CD4-positive, alpha-beta memory T cell (primary cell): Measurements from ENCODE around the gene PTPN2. TPM values are rescaled to one million over a fixed set of nuclear protein-coding genes. Genes with fewer than 3 reads are reported as not detected.
A peak's percentile ranks its signal among the peaks of the same experiment; 100 is the strongest.
"Not testable (repeated sequence)": the region's sequence is repeated elsewhere in the genome, so short reads cannot be mapped to it uniquely, and the experiment has no call there.

Experiments used
- CTCF ChIA-PET: fragments of 350-600 bp; sonication (Branson Sonifier 250); formaldehyde crosslinking; loops from one replicate; lab custom pipeline; 2021; ENCODE audit warnings: inconsistent platforms; ENCODE audit not compliant: partially characterized antibody; lab: Charles Lee
- POLR2A ChIA-PET: fragments of 350-600 bp; sonication (Branson Sonifier 250); formaldehyde crosslinking; loops from one replicate; lab custom pipeline; 2021; ENCODE audit not compliant: partially characterized antibody; lab: Charles Lee
- DNase-seq, 5 donors: peaks; one replicate each; pipeline versions ENCODE4 v3.0.0 to v3.0.0-alpha.2; 2020 to 2022; ENCODE audit warnings: mixed read lengths in 1 of 5
- H3K27ac ChIP-seq: one replicate; pipeline ENCODE4 v1.7.0; 2013; ENCODE audit warnings: low read depth, low read length
- H3K27me3 ChIP-seq: 2 replicates; pipeline ENCODE4 v1.7.0; 2013; ENCODE audit warnings: mild to moderate bottlenecking, low read length, moderate library complexity; ENCODE audit not compliant: insufficient read depth
- H3K36me3 ChIP-seq: 2 replicates; pipeline ENCODE4 v1.7.0; 2013; ENCODE audit warnings: mild to moderate bottlenecking, low read length, moderate library complexity; ENCODE audit not compliant: insufficient read depth
- H3K4me1 ChIP-seq: 2 replicates; pipeline ENCODE4 v1.7.0; 2013; ENCODE audit warnings: mild to moderate bottlenecking, low read length, moderate library complexity; ENCODE audit not compliant: insufficient read depth
- H3K4me3 ChIP-seq, 2 donors: one replicate each; pipeline ENCODE4 v1.7.0; 2013; ENCODE audit warnings: low read length in 2 of 2, mild to moderate bottlenecking in 1 of 2
- H3K9me3 ChIP-seq, 2 donors: one replicate each; pipeline ENCODE4 v1.7.0; 2013; ENCODE audit warnings: low read length in 2 of 2, control low read depth in 1 of 2; ENCODE audit not compliant: control insufficient read depth in 1 of 2
- H3K27ac Mint-ChIP-seq, 7 donors: one replicate each; pipeline ENCODE4 v1.8.0; 2020 to 2021; ENCODE audit warnings: mixed read lengths in 7 of 7, mild to moderate bottlenecking in 6 of 7, inconsistent platforms in 3 of 7, moderate library complexity in 3 of 7
- H3K27me3 Mint-ChIP-seq, 2 donors: one replicate each; pipeline ENCODE4 v1.8.0; 2020 to 2021; ENCODE audit warnings: mixed read lengths in 2 of 2
- H3K36me3 Mint-ChIP-seq, 2 donors: one replicate each; pipeline ENCODE4 v1.8.0; 2020 to 2021; ENCODE audit warnings: mixed read lengths in 2 of 2, inconsistent platforms in 1 of 2, mild to moderate bottlenecking in 1 of 2
- H3K4me1 Mint-ChIP-seq, 4 donors: one replicate each; pipeline ENCODE4 v1.8.0; 2020 to 2021; ENCODE audit warnings: mixed read lengths in 4 of 4, mild to moderate bottlenecking in 1 of 4
- H3K4me3 Mint-ChIP-seq, 8 donors: one replicate each; pipeline ENCODE4 v1.8.0; 2020 to 2021; ENCODE audit warnings: mixed read lengths in 8 of 8, mild to moderate bottlenecking in 7 of 8, moderate library complexity in 6 of 8, inconsistent platforms in 3 of 8
- H3K9me3 Mint-ChIP-seq, 8 donors: one replicate each; pipeline ENCODE4 v1.8.0; 2020 to 2021; ENCODE audit warnings: mixed read lengths in 8 of 8, mild to moderate bottlenecking in 5 of 8, inconsistent platforms in 3 of 8, moderate library complexity in 1 of 8
- intact Hi-C: fragments of 100-400 bp; cut with micrococcal nuclease; formaldehyde crosslinking; loops from one replicate; pipeline ENCODE4 v1.15.1; 2023
- polyA plus RNA-seq, 2 donors: library from polyadenylated mRNA; unstranded; fragments of 300-500 nt; fragmentation: Illumina TruSeq; gene quantifications; one replicate each; pipeline ENCODE4 v1.2.3, GENCODE V29; 2021
- total RNA-seq, 2 experiments: library from RNA; stranded (reverse); gene quantifications; one replicate each; pipeline ENCODE4 v1.2.3, GENCODE V29; 2021

Gene PTPN2
- total and polyA plus RNA-seq, 4 experiments from 2014 or later, result 65.5 to 98.2 (median 74.6) TPM

- Mint-ChIP-seq H3K27me3 (no peaks in the 10 kb centered on the region), H3K4me1 (peaks cover 0 to under 1% (median 0%) of the 10 kb centered on the region in 4 donors), H3K4me3 (no peak overlapping the region), H3K9me3 (peaks cover 0 to 3% (median under 1%) of the 10 kb centered on the region in 8 donors), H3K36me3 (peaks cover 12 to 16% of the 10 kb centered on the region in 2 donors), H3K27ac (no peak overlapping the region)
- no peak overlapping the region for H3K4me3 ChIP-seq
- no peak overlapping the region for H3K27ac ChIP-seq
- intact Hi-C loops, result no loop called here
- no peaks in the 10 kb centered on the region for H3K4me1 ChIP-seq
- ChIA-PET CTCF (interaction anchor here (0.6 to 1.4 kb wide), 2 partner anchors 80 to 390 kb away, joined by 3 to 4 read pairs; no protein-coding TSS in a partner anchor), POLR2A (no interaction called here)
- no peaks in the 10 kb centered on the region for H3K27me3 ChIP-seq
- H3K9me3 ChIP-seq, result no peaks in the 10 kb centered on the region
- no peak for DNase-seq
- no peaks in the 10 kb centered on the region for H3K36me3 ChIP-seq
Measured at GRCh38 chr18:12783524-12783923, 100.5 kb downstream of the PTPN2 start.

- no peaks in the 10 kb centered on the region for H3K36me3 ChIP-seq
- H3K27me3 Mint-ChIP-seq, result no peaks in the 10 kb centered on the region
Measured at GRCh38 chr18:12782521-12782920, 101.5 kb downstream of the PTPN2 start.

DNA sequence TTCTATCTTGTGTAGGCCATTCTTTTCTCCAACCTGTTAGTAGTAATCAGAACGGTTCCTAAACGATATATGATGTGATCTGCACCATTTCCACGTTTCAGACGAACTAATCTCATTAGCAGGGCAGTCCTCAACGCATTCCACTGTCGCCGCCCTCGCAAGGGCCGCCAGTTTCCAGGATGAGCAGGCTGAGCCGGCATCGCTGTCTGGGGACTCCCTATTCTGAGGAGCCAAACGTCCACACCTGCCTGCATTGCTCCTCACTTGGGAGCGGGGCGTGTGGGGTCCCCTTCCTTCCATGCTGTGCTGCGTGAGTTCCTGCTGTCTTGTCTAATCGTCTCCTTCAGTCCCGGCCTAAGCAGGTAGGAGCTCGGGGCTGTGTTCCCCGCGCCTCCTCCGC is 104.6 kb downstream of the PTPN2 start:
- DNase-seq, result no peak
- H3K27ac Mint-ChIP-seq, result no peak overlapping the region
- H3K27me3 Mint-ChIP-seq, result no peaks in the 10 kb centered on the region
- ChIA-PET CTCF (no interaction called here), POLR2A (no interaction called here)
- H3K27me3 ChIP-seq, result no peaks in the 10 kb centered on the region
- no peak overlapping the region for H3K4me3 ChIP-seq
- no peaks in the 10 kb centered on the region for H3K36me3 ChIP-seq
- no peaks in the 10 kb centered on the region for H3K9me3 ChIP-seq
- intact Hi-C loops, result no loop called here
- H3K4me3 Mint-ChIP-seq, result no peak overlapping the region
- peaks cover 0 to 14% of the 10 kb centered on the region in 2 donors for H3K36me3 Mint-ChIP-seq
- no peaks in the 10 kb centered on the region for H3K4me1 ChIP-seq
- no peak overlapping the region for H3K27ac ChIP-seq
- peaks cover 2 to 9% (median 3%) of the 10 kb centered on the region in 8 donors for H3K9me3 Mint-ChIP-seq
- H3K4me1 Mint-ChIP-seq, result peaks cover 3 to 12% (median 5%) of the 10 kb centered on the region in 4 donors

More at GRCh38 chr18:12782521-12782920, 101.5 kb downstream of the PTPN2 start:
- peaks cover 0 to 2% (median 0%) of the 10 kb centered on the region in 4 donors for H3K4me1 Mint-ChIP-seq
- no peak overlapping the region for H3K27ac ChIP-seq
- H3K9me3 ChIP-seq, result no peaks in the 10 kb centered on the region
- H3K4me3 Mint-ChIP-seq, result no peak overlapping the region
- H3K36me3 Mint-ChIP-seq, result peaks cover 12 to 16% of the 10 kb centered on the region in 2 donors
- no peaks in the 10 kb centered on the region for H3K27me3 ChIP-seq
- H3K9me3 Mint-ChIP-seq, result peaks cover 0 to 3% (median 1%) of the 10 kb centered on the region in 8 donors
- no peak overlapping the region for H3K4me3 ChIP-seq
- no peak overlapping the region for H3K27ac Mint-ChIP-seq
- ChIA-PET POLR2A (no interaction called here), CTCF (interaction anchor here (1.4 kb wide), 1 partner anchor 81 kb away, joined by 3 read pairs; no protein-coding TSS in a partner anchor)
- no peak for DNase-seq
- intact Hi-C loops, result no loop called here
- no peaks in the 10 kb centered on the region for H3K4me1 ChIP-seq

DNA sequence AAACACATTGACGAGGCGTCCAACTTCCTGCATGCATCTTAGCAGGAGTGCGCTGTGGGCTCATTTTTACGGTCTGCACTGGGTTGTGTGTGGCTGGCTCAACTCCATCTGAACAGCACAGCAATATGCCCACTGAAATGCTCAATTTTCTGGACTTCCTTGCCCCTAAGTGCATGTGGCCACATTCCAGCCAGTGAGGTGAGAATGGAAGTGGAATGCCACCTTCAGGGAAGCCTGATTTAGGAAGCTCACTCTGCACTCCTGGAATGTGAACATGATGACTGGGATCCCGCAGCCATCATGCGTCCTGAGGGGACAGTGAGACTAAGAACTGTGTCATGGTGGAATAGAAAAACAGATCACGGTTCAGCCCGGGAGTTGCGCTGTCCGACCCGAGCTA is 105.0 kb downstream of the PTPN2 start:
- CTCF ChIA-PET, result no interaction called here
- Histone ChIP-seq H3K9me3 (no peaks in the 10 kb centered on the region), H3K27me3 (no peaks in the 10 kb centered on the region), H3K36me3 (no peaks in the 10 kb centered on the region), H3K4me1 (peaks cover under 1% of the 10 kb centered on the region), H3K4me3 (no peak overlapping the region), H3K27ac (no peak overlapping the region)
- Mint-ChIP-seq H3K9me3 (peaks cover 2 to 9% (median 3%) of the 10 kb centered on the region in 8 donors), H3K27ac (no peak overlapping the region), H3K4me3 (no peak overlapping the region), H3K36me3 (peaks cover 0 to 12% of the 10 kb centered on the region in 2 donors), H3K4me1 (peaks cover 3 to 13% (median 5%) of the 10 kb centered on the region in 4 donors), H3K27me3 (no peaks in the 10 kb centered on the region)
- POLR2A ChIA-PET, result no interaction called here
- DNase-seq, result no peak
- intact Hi-C loops, result no loop called here

DNA sequence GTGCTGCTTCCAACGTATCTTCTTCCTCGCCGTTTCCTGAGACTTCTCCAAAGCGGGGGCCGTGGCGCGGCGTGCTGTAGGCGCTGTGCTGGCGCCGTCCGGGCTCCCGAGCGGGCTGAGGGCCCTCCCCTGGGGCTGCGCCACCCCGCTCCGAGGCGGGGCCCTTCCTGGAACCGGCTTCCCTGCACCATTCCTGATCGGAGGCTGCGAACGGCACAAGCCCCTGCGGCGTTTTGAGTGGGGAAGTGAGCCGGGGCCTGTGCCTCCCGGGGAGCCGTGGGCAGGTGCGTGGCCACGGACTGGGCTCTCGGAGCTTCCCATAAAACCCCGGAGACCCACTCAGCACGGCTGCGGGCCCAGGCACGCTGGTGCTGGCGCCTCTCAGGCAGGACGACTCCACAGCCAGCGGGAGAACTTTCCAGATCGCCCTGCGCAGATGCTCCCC is 106.5 kb downstream of the PTPN2 start:
- H3K27me3 Mint-ChIP-seq, result no peaks in the 10 kb centered on the region
- no peak overlapping the region for H3K4me3 ChIP-seq
- DNase-seq, result no peak
- peak overlapping the region in 1 of 8 donors; percentile 74 for H3K4me3 Mint-ChIP-seq
- peaks cover 0 to 6% of the 10 kb centered on the region in 2 donors for H3K36me3 Mint-ChIP-seq
- no peaks in the 10 kb centered on the region for H3K36me3 ChIP-seq
- CTCF ChIA-PET, result no interaction called here
- no peak overlapping the region for H3K27ac Mint-ChIP-seq
- no peaks in the 10 kb centered on the region for H3K9me3 ChIP-seq
- no peak overlapping the region for H3K27ac ChIP-seq
- H3K9me3 Mint-ChIP-seq, result peaks cover 2 to 9% (median 3%) of the 10 kb centered on the region in 8 donors
- intact Hi-C loops, result no loop called here
- peaks cover 3 to 17% (median 10%) of the 10 kb centered on the region in 4 donors for H3K4me1 Mint-ChIP-seq
- peaks cover 5% of the 10 kb centered on the region for H3K4me1 ChIP-seq
- POLR2A ChIA-PET, result interaction anchor here (3.7 kb wide), 1 partner anchor 106 kb away, joined by 36 read pairs; the partner anchor contains the start of gene PTPN2
- no peaks in the 10 kb centered on the region for H3K27me3 ChIP-seq

DNA sequence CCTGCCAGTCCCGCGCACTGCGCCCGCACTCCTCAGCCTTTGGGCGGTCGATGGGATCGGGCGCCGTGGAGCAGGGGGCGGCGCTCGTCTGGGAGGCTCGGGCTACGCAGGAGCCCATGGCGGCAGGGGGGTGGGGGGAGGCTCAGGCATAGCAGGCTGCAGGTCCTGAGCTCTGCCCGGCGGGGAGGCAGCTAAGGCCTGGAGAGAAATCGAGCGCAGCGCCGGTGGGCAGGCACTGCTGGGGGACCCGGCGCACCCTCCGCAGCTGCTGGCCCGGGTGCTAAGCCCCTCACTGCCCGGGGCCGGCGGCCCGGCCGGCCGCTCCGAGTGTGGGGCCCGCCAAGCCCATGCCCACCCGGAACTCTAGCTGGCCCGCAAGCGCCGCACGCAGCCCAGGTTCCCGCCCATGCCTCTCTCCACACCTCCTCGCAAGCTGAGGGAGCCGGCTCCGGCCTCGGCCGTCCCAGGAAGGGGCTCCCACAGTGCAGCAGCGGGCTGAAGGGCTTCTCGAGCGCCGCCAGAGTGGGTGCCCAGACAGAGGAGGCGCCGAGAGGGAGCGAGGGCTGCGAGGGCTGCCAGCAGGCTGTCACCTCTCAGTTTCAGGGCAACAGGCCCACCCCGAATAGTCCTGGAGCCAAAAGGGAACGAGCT is 107.1 kb downstream of the PTPN2 start:
- intact Hi-C loops, result no loop called here
- DNase-seq, result no peak
- H3K27me3 ChIP-seq, result no peaks in the 10 kb centered on the region
- H3K36me3 ChIP-seq, result no peaks in the 10 kb centered on the region
- no peaks in the 10 kb centered on the region for H3K9me3 ChIP-seq
- no peak overlapping the region for H3K4me3 ChIP-seq
- peaks cover 5% of the 10 kb centered on the region for H3K4me1 ChIP-seq
- peak overlapping the region in 2 of 8 donors; percentile 74 to 92 for H3K4me3 Mint-ChIP-seq
- peaks cover 2 to 9% (median 3%) of the 10 kb centered on the region in 8 donors for H3K9me3 Mint-ChIP-seq
- H3K4me1 Mint-ChIP-seq, result peaks cover 3 to 17% (median 10%) of the 10 kb centered on the region in 4 donors
- H3K27me3 Mint-ChIP-seq, result no peaks in the 10 kb centered on the region
- H3K27ac Mint-ChIP-seq, result no peak overlapping the region
- H3K36me3 Mint-ChIP-seq, result peaks cover 0 to 6% of the 10 kb centered on the region in 2 donors
- H3K27ac ChIP-seq, result no peak overlapping the region
- CTCF ChIA-PET, result interaction anchor here (2.7 kb wide), 1 partner anchor 116 kb away, joined by 13 read pairs; no protein-coding TSS in a partner anchor
- POLR2A ChIA-PET, result interaction anchor here (1.2 to 3.7 kb wide), 7 partner anchors 27 to 171 kb away, joined by 3 to 36 read pairs (median 8); partner anchors contain the start of genes CEP76, PSMG2, PTPN2 and SEH1L

DNA sequence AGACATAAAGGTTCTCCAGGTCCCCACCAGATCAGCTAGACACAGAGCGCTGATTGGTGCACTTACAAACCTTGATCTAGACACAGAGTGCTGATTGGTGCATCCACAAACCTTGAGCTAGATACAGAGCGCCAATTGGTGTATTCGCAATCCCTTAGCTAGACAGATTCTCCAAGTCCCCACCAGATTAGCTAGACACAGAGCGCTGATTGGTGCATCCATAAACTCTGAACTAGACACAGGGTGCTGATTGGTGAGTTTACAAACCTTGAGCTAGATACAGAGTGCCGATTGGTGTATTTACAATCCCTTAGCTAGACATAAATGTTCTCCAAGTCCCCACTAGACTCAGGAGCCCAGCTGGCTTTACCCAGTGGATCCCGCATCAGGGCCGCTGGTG is 107.6 kb downstream of the PTPN2 start:
- ChIA-PET POLR2A (interaction anchor here (0.9 to 3.7 kb wide), 15 partner anchors 13 to 836 kb away, joined by 3 to 36 read pairs (median 5); partner anchors contain the start of genes AFG3L2, CEP192, CEP76 and PSMG2), CTCF (interaction anchor here (1.1 to 2.7 kb wide), 2 partner anchors 117 to 158 kb away, joined by 3 to 13 read pairs; no protein-coding TSS in a partner anchor)
- DNase-seq, H3K36me3 Mint-ChIP-seq, H3K27me3 ChIP-seq, H3K36me3 ChIP-seq, H3K4me1 ChIP-seq, H3K9me3 ChIP-seq, H3K4me3 ChIP-seq, H3K9me3 Mint-ChIP-seq, H3K27me3 Mint-ChIP-seq, H3K27ac ChIP-seq, intact Hi-C loops: not testable (repeated sequence)
- H3K4me1 Mint-ChIP-seq, result peaks cover 3 to 17% (median 10%) of the 10 kb centered on the region in 4 donors
- peak overlapping the region; percentile 86 to 93 (median 90) for H3K4me3 Mint-ChIP-seq
- H3K27ac Mint-ChIP-seq, result peak overlapping the region in 5 of 7 donors; percentile 13 to 89 (median 84)
